ENCODE measurements around the gene KCNAB2.
"Not testable (repeated sequence)": the region's sequence is repeated elsewhere in the genome, so short reads cannot be mapped to it uniquely, and the experiment has no call there.

KCNAB2 gene

GRCh38 chr1:6054596-6054995 is 8.9 kb downstream of the KCNAB2 start:
- no peak for DNase-seq (ENCODE audit: low spot score)

- no peak for DNase-seq (ENCODE audit: low spot score)
These were observed 10.9 kb downstream of the KCNAB2 start for GRCh38 chr1:6056572-6056948.

- DNase-seq (ENCODE audit: low spot score), result no peak
These were observed 11.6 kb downstream of the KCNAB2 start for GRCh38 chr1:6057170-6057845.

- DNase-seq (ENCODE audit: low spot score), result no peak
These were observed 14.2 kb downstream of the KCNAB2 start for GRCh38 chr1:6059866-6060265.

GRCh38 chr1:6062670-6063069 is 17.0 kb downstream of the KCNAB2 start:
- DNase-seq (ENCODE audit: low spot score), result no peak

- not testable (repeated sequence) for DNase-seq (ENCODE audit: low spot score)
These were observed 17.9 kb downstream of the KCNAB2 start for GRCh38 chr1:6063532-6064053.

- DNase-seq (ENCODE audit: low spot score), result no peak
These were observed 19.6 kb downstream of the KCNAB2 start for GRCh38 chr1:6065093-6065858.

GRCh38 chr1:6066680-6067079 is 21.0 kb downstream of the KCNAB2 start:
- no peak for DNase-seq (ENCODE audit: low spot score)

GRCh38 chr1:6068073-6068472 is 22.4 kb downstream of the KCNAB2 start:
- DNase-seq (ENCODE audit: low spot score), result no peak

GRCh38 chr1:6068932-6069331 is 23.2 kb downstream of the KCNAB2 start:
- DNase-seq (ENCODE audit: low spot score), result no peak

GRCh38 chr1:6069573-6069972 is 23.9 kb downstream of the KCNAB2 start:
- no peak for DNase-seq (ENCODE audit: low spot score)

GRCh38 chr1:6070450-6070974 is 24.8 kb downstream of the KCNAB2 start:
- no peak for DNase-seq (ENCODE audit: low spot score)

GRCh38 chr1:6071219-6071618 is 25.5 kb downstream of the KCNAB2 start:
- no peak for DNase-seq (ENCODE audit: low spot score)

GRCh38 chr1:6072774-6073479 is 27.2 kb downstream of the KCNAB2 start:
- no peak for DNase-seq (ENCODE audit: low spot score)

GRCh38 chr1:6073480-6074053 is 27.9 kb downstream of the KCNAB2 start:
- no peak for DNase-seq (ENCODE audit: low spot score)

- peak; percentile 9 for DNase-seq (ENCODE audit: low spot score)
These were observed 28.7 kb downstream of the KCNAB2 start for GRCh38 chr1:6074192-6074901.

- peak; percentile 25 for DNase-seq (ENCODE audit: low spot score)
These were observed 30.1 kb downstream of the KCNAB2 start for GRCh38 chr1:6075748-6076147.

- not testable (repeated sequence) for DNase-seq (ENCODE audit: low spot score)
These were observed 31.4 kb downstream of the KCNAB2 start for GRCh38 chr1:6077061-6077460.

- DNase-seq (ENCODE audit: low spot score), result no peak
These were observed 31.8 kb downstream of the KCNAB2 start for GRCh38 chr1:6077506-6077905.

- DNase-seq (ENCODE audit: low spot score), result no peak
These were observed 32.2 kb downstream of the KCNAB2 start for GRCh38 chr1:6077919-6078318.

GRCh38 chr1:6080469-6080868 is 34.8 kb downstream of the KCNAB2 start:
- DNase-seq (ENCODE audit: low spot score), result no peak

- DNase-seq (ENCODE audit: low spot score), result no peak
These were observed 36.2 kb downstream of the KCNAB2 start for GRCh38 chr1:6081901-6082300.
